ENCODE data around the gene ABCG1. TPM values are rescaled to one million over a fixed set of nuclear protein-coding genes. Genes with fewer than 3 reads are reported as not detected.

The ABCG1 gene
- total RNA-seq, 4 donors from 2014 or later = 2.6 to 10.9 (median 3.7) TPM

DNA sequence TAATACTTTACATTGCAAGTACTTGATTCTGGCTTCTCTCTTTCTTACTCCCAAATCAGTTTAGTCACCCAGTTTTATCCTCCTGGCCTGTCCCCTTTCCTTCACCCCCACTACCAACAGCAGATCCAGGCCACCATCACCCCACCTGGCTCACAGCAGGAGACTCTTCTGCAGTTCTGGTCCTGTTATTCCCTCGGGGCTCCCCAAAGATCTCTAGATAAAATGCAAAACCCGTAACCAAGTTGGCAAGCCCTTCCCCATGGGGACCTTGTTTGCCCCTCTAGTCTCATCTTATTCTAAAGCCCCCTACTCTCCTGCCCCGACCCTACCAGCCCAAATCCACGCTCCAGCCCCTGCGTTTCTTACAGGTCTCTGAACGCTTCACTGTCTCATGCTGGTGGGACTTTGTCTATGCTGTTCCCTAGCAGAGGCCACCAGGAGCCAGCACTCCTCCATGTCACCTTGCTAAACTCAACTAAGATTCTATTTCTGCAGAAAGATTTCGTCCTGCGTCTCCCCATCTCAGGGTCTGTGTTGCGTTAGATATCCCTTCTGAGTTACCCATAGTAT is 4.0 kb downstream of the ABCG1 start:
- 88 to 92% methylated on average over 9 of the region's 9 CpGs for WGBS, 2 donors
- Histone ChIP-seq H3K27me3 (peaks cover 0 to 80% (median 0%) of the 10 kb centered on the region in 4 donors), H3K4me3 (no peak overlapping the region), H3K4me1 (peaks cover 21 to 59% (median 35%) of the 10 kb centered on the region in 3 donors), H3K27ac (no peak overlapping the region), H3K36me3 (peaks cover 0 to 16% (median 0%) of the 10 kb centered on the region in 3 donors), H3K9me3 (no peaks in the 10 kb centered on the region)
- no peak for DNase-seq
- TF ChIP-seq POLR2A (IDR thresholded peaks at IDR 0.05) = no peak
- TF ChIP-seq, protein P1, sequence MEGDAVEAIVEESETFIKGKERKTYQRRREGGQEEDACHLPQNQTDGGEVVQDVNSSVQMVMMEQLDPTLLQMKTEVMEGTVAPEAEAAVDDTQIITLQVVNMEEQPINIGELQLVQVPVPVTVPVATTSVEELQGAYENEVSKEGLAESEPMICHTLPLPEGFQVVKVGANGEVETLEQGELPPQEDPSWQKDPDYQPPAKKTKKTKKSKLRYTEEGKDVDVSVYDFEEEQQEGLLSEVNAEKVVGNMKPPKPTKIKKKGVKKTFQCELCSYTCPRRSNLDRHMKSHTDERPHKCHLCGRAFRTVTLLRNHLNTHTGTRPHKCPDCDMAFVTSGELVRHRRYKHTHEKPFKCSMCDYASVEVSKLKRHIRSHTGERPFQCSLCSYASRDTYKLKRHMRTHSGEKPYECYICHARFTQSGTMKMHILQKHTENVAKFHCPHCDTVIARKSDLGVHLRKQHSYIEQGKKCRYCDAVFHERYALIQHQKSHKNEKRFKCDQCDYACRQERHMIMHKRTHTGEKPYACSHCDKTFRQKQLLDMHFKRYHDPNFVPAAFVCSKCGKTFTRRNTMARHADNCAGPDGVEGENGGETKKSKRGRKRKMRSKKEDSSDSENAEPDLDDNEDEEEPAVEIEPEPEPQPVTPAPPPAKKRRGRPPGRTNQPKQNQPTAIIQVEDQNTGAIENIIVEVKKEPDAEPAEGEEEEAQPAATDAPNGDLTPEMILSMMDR (IDR thresholded peaks at IDR 0.05) = no peak
- intact Hi-C loops (cut with DNase I) = no loop called here

DNA sequence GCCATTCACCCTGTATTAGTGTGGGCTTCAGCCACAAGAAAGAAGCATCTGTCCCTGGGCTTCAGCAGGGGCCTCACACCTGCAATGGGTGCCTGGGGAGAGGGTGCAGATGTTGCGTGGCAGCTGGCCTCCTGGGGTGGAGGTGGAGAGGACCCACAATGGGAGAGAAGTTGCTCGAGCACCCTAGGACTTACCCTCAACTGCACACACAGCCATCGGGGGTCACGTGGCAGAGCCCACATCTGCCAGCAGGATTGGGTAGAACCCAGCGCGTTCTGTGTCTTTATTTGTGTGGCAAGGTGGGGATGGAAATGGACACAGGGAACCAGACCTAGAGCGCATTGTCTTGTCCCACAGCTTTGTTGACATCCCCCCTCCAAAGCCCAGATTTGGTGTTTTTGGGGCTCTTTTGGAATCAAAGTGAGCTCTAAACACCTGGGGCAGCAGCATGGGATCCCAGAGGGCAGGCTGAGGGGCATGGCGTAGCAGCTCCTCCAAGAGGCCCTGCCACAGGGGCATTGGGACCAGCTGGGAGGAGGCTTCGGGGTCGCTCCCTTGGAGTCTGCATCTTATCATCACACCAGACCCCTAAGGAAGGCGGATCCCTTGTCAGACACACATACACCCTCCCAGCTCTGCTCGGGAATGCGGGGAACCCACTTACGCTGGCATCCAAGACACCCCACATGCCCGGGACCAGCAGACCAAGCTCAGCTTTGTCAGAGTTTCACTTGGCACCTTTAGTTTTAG is 5.1 kb downstream of the ABCG1 start:
- no peak for DNase-seq
- intact Hi-C loops (cut with DNase I) = no loop called here
- H3K4me1 ChIP-seq = peaks cover 23 to 59% (median 41%) of the 10 kb centered on the region in 3 donors

DNA sequence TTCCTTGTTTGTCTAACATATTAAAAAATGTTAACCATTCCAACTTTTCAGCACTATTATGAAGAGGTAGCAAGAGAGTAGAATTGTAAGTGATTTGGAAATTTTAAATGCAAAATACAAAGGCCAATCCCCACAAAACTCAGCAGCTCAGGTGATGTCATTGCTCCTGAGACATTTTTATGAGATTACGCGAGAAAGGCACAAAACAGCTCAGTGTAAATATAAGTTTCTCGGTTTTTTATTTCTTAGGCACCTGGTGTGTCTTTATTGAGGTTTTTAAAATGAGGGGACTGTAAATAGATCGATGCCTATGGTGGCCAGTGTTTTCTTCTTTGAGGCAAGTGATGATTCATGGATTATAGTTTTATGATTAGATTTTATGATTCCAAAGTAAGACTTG is 6.1 kb downstream of the ABCG1 start:
- peaks cover 0 to 76% (median 0%) of the 10 kb centered on the region in 4 donors for H3K27me3 ChIP-seq
- no peaks in the 10 kb centered on the region for H3K9me3 ChIP-seq
- H3K36me3 ChIP-seq = peaks cover 0 to 16% (median 0%) of the 10 kb centered on the region in 3 donors
- no peak for TF ChIP-seq POLR2A (IDR thresholded peaks at IDR 0.05)
- TF ChIP-seq, protein P1 (IDR thresholded peaks at IDR 0.05) = no peak
- peaks cover 15 to 56% (median 39%) of the 10 kb centered on the region in 3 donors for H3K4me1 ChIP-seq
- DNase-seq = no peak
- H3K4me3 ChIP-seq = no peak overlapping the region
- intact Hi-C loops (cut with DNase I) = no loop called here
- H3K27ac ChIP-seq = no peak overlapping the region
- WGBS, 2 donors = 90% methylated on average over 4 of the region's 4 CpGs

More for the DNA sequence above, 5.1 kb downstream of the ABCG1 start:
- Histone ChIP-seq H3K27me3 (peaks cover 0 to 76% (median 0%) of the 10 kb centered on the region in 4 donors), H3K9me3 (no peaks in the 10 kb centered on the region), H3K4me3 (no peak overlapping the region), H3K36me3 (peaks cover 0 to 16% (median 0%) of the 10 kb centered on the region in 3 donors), H3K27ac (no peak overlapping the region)
- no peak for TF ChIP-seq POLR2A (IDR thresholded peaks at IDR 0.05)
- TF ChIP-seq, protein P1 (IDR thresholded peaks at IDR 0.05) = no peak
- WGBS, 2 donors = 93 to 100% methylated on average over 2 to 6 of the region's 15 CpGs

DNA sequence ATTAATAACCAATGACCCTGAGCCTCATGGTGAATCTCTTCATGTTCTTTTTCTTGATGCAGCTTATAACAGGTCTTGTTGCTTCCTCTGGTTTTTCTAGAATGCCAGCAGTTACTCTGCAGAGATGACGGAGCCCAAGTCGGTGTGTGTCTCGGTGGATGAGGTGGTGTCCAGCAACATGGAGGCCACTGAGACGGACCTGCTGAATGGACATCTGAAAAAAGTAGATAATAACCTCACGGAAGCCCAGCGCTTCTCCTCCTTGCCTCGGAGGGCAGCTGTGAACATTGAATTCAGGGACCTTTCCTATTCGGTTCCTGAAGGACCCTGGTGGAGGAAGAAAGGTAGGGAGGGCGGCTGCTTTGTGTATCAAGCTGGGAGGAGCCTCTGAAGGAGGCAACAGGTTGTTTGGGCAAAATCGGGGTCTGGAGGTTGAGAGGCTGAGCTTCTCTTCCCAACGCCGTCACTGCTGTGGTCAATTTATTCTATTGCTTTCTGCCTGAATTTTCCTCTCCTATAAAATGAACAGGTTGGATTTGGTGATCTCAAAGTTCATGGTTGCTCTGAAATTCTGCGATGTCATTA is 6.7 kb downstream of the ABCG1 start:
- TF ChIP-seq, protein P1 (IDR thresholded peaks at IDR 0.05) = no peak
- no peak for TF ChIP-seq POLR2A (IDR thresholded peaks at IDR 0.05)
- intact Hi-C loops (cut with DNase I) = no loop called here
- no peak for DNase-seq

DNA sequence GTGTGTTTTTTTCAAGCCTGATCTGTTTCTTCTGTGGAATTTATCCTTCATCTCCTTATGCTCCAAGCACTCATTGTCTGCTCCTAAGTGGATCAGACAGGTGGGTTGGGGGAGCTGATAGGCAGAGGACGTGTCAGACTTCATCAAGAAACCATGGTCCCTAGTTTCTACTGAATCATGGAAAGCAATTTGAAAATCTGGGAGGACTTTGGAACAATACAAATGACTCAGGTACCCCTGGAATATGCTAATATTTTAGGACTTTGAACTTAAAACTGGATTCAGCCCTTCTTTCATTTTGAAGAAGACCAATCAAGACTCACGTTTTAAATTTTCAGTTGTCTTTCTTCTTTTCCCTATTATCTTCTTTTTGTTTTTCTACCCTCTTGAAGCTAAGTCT is 7.7 kb downstream of the ABCG1 start:
- intact Hi-C loops (cut with DNase I) = no loop called here
- 80 to 91% methylated on average over 2 of the region's 2 CpGs for WGBS, 2 donors
- no peak overlapping the region for H3K27ac ChIP-seq
- TF ChIP-seq POLR2A (IDR thresholded peaks at IDR 0.05) = no peak
- TF ChIP-seq, protein P1 (IDR thresholded peaks at IDR 0.05) = no peak
- H3K4me3 ChIP-seq = no peak overlapping the region
- H3K27me3 ChIP-seq = peaks cover 0 to 78% (median 0%) of the 10 kb centered on the region in 4 donors
- H3K9me3 ChIP-seq = no peaks in the 10 kb centered on the region
- H3K4me1 ChIP-seq = peaks cover 18 to 56% (median 34%) of the 10 kb centered on the region in 3 donors
- peaks cover 0 to 16% (median 0%) of the 10 kb centered on the region in 3 donors for H3K36me3 ChIP-seq
- no peak for DNase-seq

More for the DNA sequence above, 6.7 kb downstream of the ABCG1 start:
- Histone ChIP-seq H3K4me3 (no peak overlapping the region), H3K27me3 (peaks cover 0 to 76% (median 0%) of the 10 kb centered on the region in 4 donors), H3K9me3 (no peaks in the 10 kb centered on the region), H3K36me3 (peaks cover 0 to 16% (median 0%) of the 10 kb centered on the region in 3 donors), H3K27ac (no peak overlapping the region), H3K4me1 (peaks cover 11 to 56% (median 33%) of the 10 kb centered on the region in 3 donors)
- 90 to 96% methylated on average over 12 to 13 of the region's 13 CpGs for WGBS, 2 donors
